Measurements from ENCODE around the gene B3GNT4. TPM values are rescaled to one million over a fixed set of nuclear protein-coding genes. Genes with fewer than 3 reads are reported as not detected.
A peak's percentile ranks its signal among the peaks of the same experiment; 100 is the strongest.

Gene B3GNT4
- total and polyA plus RNA-seq, 2 donors (not counting 1 experiment from before 2014, with no cell fraction given), result not detected

DNA sequence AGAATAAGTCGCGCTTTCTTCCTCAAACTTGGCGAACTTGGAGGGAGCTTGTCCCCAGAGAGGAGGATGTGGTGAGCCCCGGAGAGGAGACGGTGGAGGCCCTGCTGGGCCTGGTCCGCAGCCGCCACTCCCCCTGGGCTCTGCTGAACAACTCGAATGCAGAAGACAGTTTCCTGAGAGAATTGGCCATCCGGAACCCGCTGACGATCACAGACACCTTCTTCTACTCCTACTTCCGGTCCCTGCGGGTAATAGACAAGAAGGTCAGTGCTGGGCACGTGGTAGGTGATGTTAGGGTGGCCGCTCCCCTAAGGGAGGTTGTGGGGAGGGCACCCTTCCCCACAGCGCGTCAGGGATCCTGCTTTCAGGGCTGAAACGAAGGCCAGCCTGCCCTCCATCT is 19.0 kb upstream of the B3GNT4 start:
- Histone ChIP-seq H3K4me2 (replicated peaks; ENCODE audit: low read depth, low read length, poor library complexity, severe bottlenecking) (peak overlapping the region; percentile 61), H3K27ac (ENCODE audit: low read length in 2 of 2) (no peak overlapping the region), H3K9ac (ENCODE audit: low read length) (no peak overlapping the region), H3K9me3 (ENCODE audit: control extremely low read depth in 1 of 3, control insufficient read depth in 2 of 3, insufficient read depth in 1 of 3, low read length in 2 of 3) (peaks cover 0 to 6% (median 0%) of the 10 kb centered on the region in 3 donors), H3K27me3 (replicated peaks in 1 of 4; ENCODE audit: control extremely low read depth in 1 of 4, control insufficient read depth in 3 of 4, insufficient read depth in 4 of 4, low read length in 3 of 4) (peaks cover 0 to 3% (median 0%) of the 10 kb centered on the region in 4 experiments), H4K20me1 (ENCODE audit: control insufficient read depth, insufficient read depth, low read length, poor library complexity, severe bottlenecking) (no peaks in the 10 kb centered on the region), H3K36me3 (replicated peaks in 1 of 2; ENCODE audit: control extremely low read depth in 1 of 2, control insufficient read depth in 1 of 2, extremely low read depth in 1 of 2, insufficient read depth in 2 of 2, low read length in 1 of 2) (no peaks in the 10 kb centered on the region), H3K4me1 (ENCODE audit: control insufficient read depth in 2 of 2, insufficient read depth in 2 of 2, low read length in 2 of 2) (peaks cover 15 to 22% of the 10 kb centered on the region in 2 donors), H3K4me3 (ENCODE audit: control extremely low read depth in 1 of 5, extremely low read depth in 1 of 5, insufficient read depth in 1 of 5, low read depth in 2 of 5, low read length in 4 of 5) (no peak overlapping the region), H3K79me2 (ENCODE audit: control insufficient read depth, insufficient read depth, low read length) (no peaks in the 10 kb centered on the region), H2AFZ (ENCODE audit: insufficient read depth, low read depth, low read length, poor library complexity, severe bottlenecking) (peak overlapping the region; percentile 34)
- POLR2A ChIA-PET, result no interaction called here
- Mint-ChIP-seq H3K27ac (peak overlapping the region; percentile 72), H3K27me3 (peaks cover 4% of the 10 kb centered on the region), H3K4me3 (peak overlapping the region; percentile 76), H3K9me3 (ENCODE audit: insufficient read depth) (no peaks in the 10 kb centered on the region), H3K4me1 (peaks cover 18% of the 10 kb centered on the region)
- 28% methylated on average over 10 of the region's 18 CpGs for WGBS (ENCODE audit: insufficient coverage)
- DNase-seq (peak; percentile 54), ATAC-seq (ENCODE audit: low read depth) (peak; percentile 63)
- intact Hi-C loops (cut with micrococcal nuclease), result no loop called here
- TF ChIP-seq, protein P1, sequence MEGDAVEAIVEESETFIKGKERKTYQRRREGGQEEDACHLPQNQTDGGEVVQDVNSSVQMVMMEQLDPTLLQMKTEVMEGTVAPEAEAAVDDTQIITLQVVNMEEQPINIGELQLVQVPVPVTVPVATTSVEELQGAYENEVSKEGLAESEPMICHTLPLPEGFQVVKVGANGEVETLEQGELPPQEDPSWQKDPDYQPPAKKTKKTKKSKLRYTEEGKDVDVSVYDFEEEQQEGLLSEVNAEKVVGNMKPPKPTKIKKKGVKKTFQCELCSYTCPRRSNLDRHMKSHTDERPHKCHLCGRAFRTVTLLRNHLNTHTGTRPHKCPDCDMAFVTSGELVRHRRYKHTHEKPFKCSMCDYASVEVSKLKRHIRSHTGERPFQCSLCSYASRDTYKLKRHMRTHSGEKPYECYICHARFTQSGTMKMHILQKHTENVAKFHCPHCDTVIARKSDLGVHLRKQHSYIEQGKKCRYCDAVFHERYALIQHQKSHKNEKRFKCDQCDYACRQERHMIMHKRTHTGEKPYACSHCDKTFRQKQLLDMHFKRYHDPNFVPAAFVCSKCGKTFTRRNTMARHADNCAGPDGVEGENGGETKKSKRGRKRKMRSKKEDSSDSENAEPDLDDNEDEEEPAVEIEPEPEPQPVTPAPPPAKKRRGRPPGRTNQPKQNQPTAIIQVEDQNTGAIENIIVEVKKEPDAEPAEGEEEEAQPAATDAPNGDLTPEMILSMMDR (IDR thresholded peaks at IDR 0.05), result no peak
- TF ChIP-seq EZH2 (IDR thresholded peaks at IDR 0.05; ENCODE audit: borderline replicate concordance, insufficient read depth, low read depth, low read length, poor library complexity, severe bottlenecking), result no peak
- CTCF ChIA-PET, result no interaction called here

DNA sequence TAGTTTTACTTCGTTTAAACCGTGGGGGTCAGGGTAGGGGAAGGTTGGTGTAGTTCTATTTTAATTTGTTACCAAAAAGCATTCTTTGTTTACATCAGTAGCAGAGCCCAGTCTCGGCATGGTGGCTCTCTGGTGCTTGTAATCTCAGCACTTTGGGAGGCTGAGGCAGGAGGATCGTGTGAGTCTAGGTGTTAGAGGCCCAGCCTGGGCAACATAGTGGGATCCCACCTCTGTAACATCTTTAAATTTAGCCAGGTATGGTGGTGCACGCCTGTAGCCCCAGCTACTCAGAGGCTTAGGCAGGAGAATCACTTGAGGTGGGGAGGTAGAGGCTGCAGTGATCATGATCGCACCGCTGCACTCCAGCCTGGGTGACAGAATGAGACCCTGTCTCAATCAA is 18.4 kb upstream of the B3GNT4 start:
- H2AFZ ChIP-seq (ENCODE audit: insufficient read depth, low read depth, low read length, poor library complexity, severe bottlenecking), result peak overlapping the region; percentile 34
- no peaks in the 10 kb centered on the region for H3K9me3 Mint-ChIP-seq (ENCODE audit: insufficient read depth)

More for the DNA sequence above, 18.4 kb upstream of the B3GNT4 start:
- H3K4me3 Mint-ChIP-seq, result no peak overlapping the region
- no peak for DNase-seq
- 94% methylated on average over 3 of the region's 7 CpGs for WGBS (ENCODE audit: insufficient coverage)
- Histone ChIP-seq H3K27ac (ENCODE audit: low read length in 2 of 2) (no peak overlapping the region), H3K9me3 (ENCODE audit: control extremely low read depth in 1 of 3, control insufficient read depth in 2 of 3, insufficient read depth in 1 of 3, low read length in 2 of 3) (peaks cover 0 to 6% (median 0%) of the 10 kb centered on the region in 3 donors), H3K27me3 (replicated peaks in 1 of 4; ENCODE audit: control extremely low read depth in 1 of 4, control insufficient read depth in 3 of 4, insufficient read depth in 4 of 4, low read length in 3 of 4) (peaks cover 0 to 3% (median 0%) of the 10 kb centered on the region in 4 experiments), H3K9ac (ENCODE audit: low read length) (no peak overlapping the region), H3K4me1 (ENCODE audit: control insufficient read depth in 2 of 2, insufficient read depth in 2 of 2, low read length in 2 of 2) (peaks cover 15 to 22% of the 10 kb centered on the region in 2 donors), H3K4me3 (ENCODE audit: control extremely low read depth in 1 of 5, extremely low read depth in 1 of 5, insufficient read depth in 1 of 5, low read depth in 2 of 5, low read length in 4 of 5) (no peak overlapping the region), H3K79me2 (ENCODE audit: control insufficient read depth, insufficient read depth, low read length) (no peaks in the 10 kb centered on the region), H4K20me1 (ENCODE audit: control insufficient read depth, insufficient read depth, low read length, poor library complexity, severe bottlenecking) (no peaks in the 10 kb centered on the region), H3K36me3 (replicated peaks in 1 of 2; ENCODE audit: control extremely low read depth in 1 of 2, control insufficient read depth in 1 of 2, extremely low read depth in 1 of 2, insufficient read depth in 2 of 2, low read length in 1 of 2) (no peaks in the 10 kb centered on the region), H3K4me2 (replicated peaks; ENCODE audit: low read depth, low read length, poor library complexity, severe bottlenecking) (no peak overlapping the region)
- peaks cover 4% of the 10 kb centered on the region for H3K27me3 Mint-ChIP-seq
- TF ChIP-seq, protein P1 (IDR thresholded peaks at IDR 0.05), result no peak
- no peak for TF ChIP-seq EZH2 (IDR thresholded peaks at IDR 0.05; ENCODE audit: borderline replicate concordance, insufficient read depth, low read depth, low read length, poor library complexity, severe bottlenecking)
- peaks cover 18% of the 10 kb centered on the region for H3K4me1 Mint-ChIP-seq
- POLR2A ChIA-PET, result no interaction called here
- CTCF ChIA-PET, result no interaction called here
- H3K27ac Mint-ChIP-seq, result peak overlapping the region; percentile 72
- no peak for ATAC-seq (ENCODE audit: low read depth)
- intact Hi-C loops (cut with micrococcal nuclease), result no loop called here
